ENCODE data around the gene ZMYND8.
A peak's percentile ranks its signal among the peaks of the same experiment; 100 is the strongest.

The ZMYND8 gene

GRCh38 chr20:47362361-47363219, 6.1 kb upstream of the ZMYND8 start:
- H2AFZ ChIP-seq (ENCODE audit: low read length): no peak overlapping the region
- H3K9me3 ChIP-seq (ENCODE audit: low read length): no peaks in the 10 kb centered on the region
- H3K79me2 ChIP-seq (ENCODE audit: insufficient read depth, low read length): no peaks in the 10 kb centered on the region
- H3K4me2 ChIP-seq (ENCODE audit: low read length): no peak overlapping the region
- no peaks in the 10 kb centered on the region for H3K36me3 ChIP-seq (ENCODE audit: insufficient read depth, low read length)
- H3F3A ChIP-seq (ENCODE audit: insufficient read depth, low read length): no peaks in the 10 kb centered on the region
- H3K27ac ChIP-seq (ENCODE audit: low read depth, low read length, poor library complexity, severe bottlenecking): peak overlapping the region; percentile 43
- H4K20me1 ChIP-seq (ENCODE audit: insufficient read depth, low read length): no peaks in the 10 kb centered on the region
- H3K9me2 ChIP-seq (ENCODE audit: low read depth, low read length): no peaks in the 10 kb centered on the region
- TF ChIP-seq EZH2 (IDR thresholded peaks at IDR 0.05; ENCODE audit: borderline replicate concordance, low read length) (no peak), CTCF (IDR thresholded peaks at IDR 0.05; ENCODE audit: low read length) (no peak)
- H3K27me3 ChIP-seq (ENCODE audit: insufficient read depth, low read length): no peaks in the 10 kb centered on the region
- H3K4me1 ChIP-seq (ENCODE audit: insufficient read depth, low read length, severe bottlenecking): peaks cover 38% of the 10 kb centered on the region
- H3K9ac ChIP-seq (ENCODE audit: low read length): no peak overlapping the region
- no peak overlapping the region for H3K4me3 ChIP-seq (ENCODE audit: low read depth, low read length, poor library complexity, severe bottlenecking)

- no peaks in the 10 kb centered on the region for H3K27me3 ChIP-seq (ENCODE audit: insufficient read depth, low read length)
- peak overlapping the region; percentile 69; the same call in 1 of the 2 replicates for H2AFZ ChIP-seq (ENCODE audit: low read length)
- H3K79me2 ChIP-seq (ENCODE audit: insufficient read depth, low read length): peaks cover 2% of the 10 kb centered on the region
- no peaks in the 10 kb centered on the region for H3K9me2 ChIP-seq (ENCODE audit: low read depth, low read length)
- H3F3A ChIP-seq (ENCODE audit: insufficient read depth, low read length): no peaks in the 10 kb centered on the region
- no peaks in the 10 kb centered on the region for H3K9me3 ChIP-seq (ENCODE audit: low read length)
- peak overlapping the region; percentile 49 for H3K4me3 ChIP-seq (ENCODE audit: low read depth, low read length, poor library complexity, severe bottlenecking)
- no peaks in the 10 kb centered on the region for H3K36me3 ChIP-seq (ENCODE audit: insufficient read depth, low read length)
- H3K4me2 ChIP-seq (ENCODE audit: low read length): peak overlapping the region; percentile 76
- H3K4me1 ChIP-seq (ENCODE audit: insufficient read depth, low read length, severe bottlenecking): peaks cover 50% of the 10 kb centered on the region
- TF ChIP-seq EZH2 (IDR thresholded peaks at IDR 0.05; ENCODE audit: borderline replicate concordance, low read length) (no peak), CTCF (IDR thresholded peaks at IDR 0.05; ENCODE audit: low read length) (no peak)
- H3K27ac ChIP-seq (ENCODE audit: low read depth, low read length, poor library complexity, severe bottlenecking): peak overlapping the region; percentile 100
- no peaks in the 10 kb centered on the region for H4K20me1 ChIP-seq (ENCODE audit: insufficient read depth, low read length)
- H3K9ac ChIP-seq (ENCODE audit: low read length): peak overlapping the region; percentile 99
Observed at GRCh38 chr20:47361057-47361915, 4.8 kb upstream of the ZMYND8 start.

GRCh38 chr20:47360297-47361056, 4.0 kb upstream of the ZMYND8 start:
- peaks cover 51% of the 10 kb centered on the region for H3K4me1 ChIP-seq (ENCODE audit: insufficient read depth, low read length, severe bottlenecking)

More at GRCh38 chr20:47360297-47361056, 4.0 kb upstream of the ZMYND8 start:
- Histone ChIP-seq H3K9me2 (ENCODE audit: low read depth, low read length) (no peaks in the 10 kb centered on the region), H3K4me2 (ENCODE audit: low read length) (peak overlapping the region; percentile 76), H3K9ac (ENCODE audit: low read length) (peak overlapping the region; percentile 99), H3K4me3 (ENCODE audit: low read depth, low read length, poor library complexity, severe bottlenecking) (peak overlapping the region; percentile 49), H3K9me3 (ENCODE audit: low read length) (no peaks in the 10 kb centered on the region), H4K20me1 (ENCODE audit: insufficient read depth, low read length) (no peaks in the 10 kb centered on the region), H3K36me3 (ENCODE audit: insufficient read depth, low read length) (0 out of 2 replicates have a peak, but pooled peaks cover 2% of the 10 kb centered on the region), H3K27ac (ENCODE audit: low read depth, low read length, poor library complexity, severe bottlenecking) (peak overlapping the region; percentile 100), H3F3A (ENCODE audit: insufficient read depth, low read length) (no peaks in the 10 kb centered on the region), H3K27me3 (ENCODE audit: insufficient read depth, low read length) (no peaks in the 10 kb centered on the region), H2AFZ (ENCODE audit: low read length) (peak overlapping the region; percentile 69; the same call in 1 of the 2 replicates), H3K79me2 (ENCODE audit: insufficient read depth, low read length) (peaks cover 10% of the 10 kb centered on the region)
- TF ChIP-seq CTCF (IDR thresholded peaks at IDR 0.05; ENCODE audit: low read length) (no peak), EZH2 (IDR thresholded peaks at IDR 0.05; ENCODE audit: borderline replicate concordance, low read length) (no peak)

Data from OCI-LY1 (cell line).